Endothelial cell of hepatic sinusoid (primary cell): ENCODE measurements around the gene OGFOD2.

Experiments
- in situ Hi-C: cut with HindIII; loops from 2 replicates; pipeline ENCODE4 v1.10.0; 2017; ENCODE audit warnings: low sequenced_read_pairs

Gene OGFOD2

DNA sequence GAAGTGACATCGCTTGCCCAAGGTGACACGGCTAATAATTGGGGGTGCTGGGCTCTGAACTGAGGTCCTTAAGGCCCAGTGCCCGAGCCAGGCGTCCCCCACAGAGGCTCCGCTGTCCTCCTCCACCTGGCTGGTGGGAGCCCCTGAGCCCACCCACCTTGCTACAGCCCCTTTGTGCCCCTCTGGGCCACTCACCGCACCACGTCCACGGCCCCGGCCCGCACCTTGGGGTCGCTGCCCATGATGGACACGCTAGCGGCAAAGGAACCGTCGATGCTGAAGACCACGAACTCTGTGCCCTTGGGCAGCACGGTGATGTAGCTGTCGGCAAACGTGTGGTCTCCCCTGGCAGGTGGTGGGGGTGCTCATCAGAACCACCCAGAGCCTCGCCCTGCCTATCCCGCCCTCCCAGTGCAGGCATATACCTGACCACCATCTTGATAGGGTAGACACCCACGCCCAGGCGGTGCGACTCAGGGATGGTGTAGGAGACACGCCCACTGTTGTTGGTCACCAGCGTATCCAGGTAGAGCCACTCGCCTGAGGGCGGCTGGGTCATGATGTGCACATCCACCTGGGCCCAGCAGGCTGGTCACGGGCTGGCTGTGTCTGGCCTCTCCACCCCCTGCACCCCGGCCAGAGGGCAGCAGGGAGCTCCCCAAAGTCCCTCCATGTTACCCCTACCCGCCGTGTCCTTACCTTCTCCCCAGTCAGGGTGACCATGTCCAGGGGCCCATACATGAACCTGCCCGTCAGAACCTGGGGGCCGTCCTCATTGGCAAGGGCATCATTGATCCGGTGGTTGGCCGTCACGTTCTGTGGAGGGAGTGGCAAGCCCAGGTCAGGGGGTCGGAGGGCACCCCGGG lies 12.3 kb downstream of the OGFOD2 start:
- in situ Hi-C loops = no loop called here

DNA sequence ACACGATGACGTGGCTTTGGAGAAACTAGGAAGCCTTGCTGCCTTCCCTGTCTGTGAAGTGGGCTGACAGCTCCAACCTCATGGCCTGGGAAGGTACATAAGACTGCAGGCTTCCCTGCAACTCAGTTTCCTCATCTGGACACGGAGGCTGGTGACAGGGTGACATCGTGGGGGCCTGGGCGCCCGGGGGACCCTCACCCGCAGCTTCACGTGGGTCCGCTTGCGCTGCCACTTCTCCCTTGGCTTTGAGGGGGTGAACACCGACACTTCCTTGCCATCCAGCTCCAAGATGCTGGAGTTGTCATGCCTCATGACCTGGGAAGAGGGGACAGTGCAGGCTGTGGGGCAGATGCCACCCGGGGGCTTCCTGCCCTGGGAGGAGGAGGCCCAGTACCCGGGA lies 13.0 kb downstream of the OGFOD2 start:
- in situ Hi-C loops = no loop called here

DNA sequence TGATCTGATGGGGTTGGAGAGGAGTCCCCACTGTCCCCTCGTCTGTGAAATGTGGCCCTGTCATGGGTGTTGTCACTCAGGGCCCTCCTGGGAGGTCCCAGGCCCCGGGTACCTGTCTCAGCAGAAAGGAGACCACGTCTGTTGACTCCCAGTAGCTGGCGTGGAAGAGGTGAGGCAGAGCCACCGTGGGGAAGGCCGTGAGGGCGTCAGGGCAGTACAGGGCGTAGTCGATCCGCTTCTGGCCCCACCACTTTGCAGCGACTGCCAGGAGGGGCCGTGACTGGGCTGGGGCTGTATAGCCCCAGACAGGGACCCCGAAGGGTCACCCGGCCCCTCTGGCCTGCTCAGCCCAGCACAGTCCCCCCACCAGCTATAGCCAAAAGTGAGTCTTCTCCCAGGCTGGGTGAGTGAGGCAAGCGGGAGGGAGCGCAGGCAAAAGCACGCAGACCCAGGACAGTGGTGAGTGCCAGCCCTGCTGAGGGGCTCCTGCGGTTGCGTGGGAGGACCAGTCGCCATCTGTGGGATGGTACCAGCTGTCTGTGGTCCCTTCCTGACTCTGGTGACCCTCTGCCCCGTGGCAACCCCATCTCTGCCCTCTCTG lies 13.7 kb downstream of the OGFOD2 start:
- in situ Hi-C loops = no loop called here

DNA sequence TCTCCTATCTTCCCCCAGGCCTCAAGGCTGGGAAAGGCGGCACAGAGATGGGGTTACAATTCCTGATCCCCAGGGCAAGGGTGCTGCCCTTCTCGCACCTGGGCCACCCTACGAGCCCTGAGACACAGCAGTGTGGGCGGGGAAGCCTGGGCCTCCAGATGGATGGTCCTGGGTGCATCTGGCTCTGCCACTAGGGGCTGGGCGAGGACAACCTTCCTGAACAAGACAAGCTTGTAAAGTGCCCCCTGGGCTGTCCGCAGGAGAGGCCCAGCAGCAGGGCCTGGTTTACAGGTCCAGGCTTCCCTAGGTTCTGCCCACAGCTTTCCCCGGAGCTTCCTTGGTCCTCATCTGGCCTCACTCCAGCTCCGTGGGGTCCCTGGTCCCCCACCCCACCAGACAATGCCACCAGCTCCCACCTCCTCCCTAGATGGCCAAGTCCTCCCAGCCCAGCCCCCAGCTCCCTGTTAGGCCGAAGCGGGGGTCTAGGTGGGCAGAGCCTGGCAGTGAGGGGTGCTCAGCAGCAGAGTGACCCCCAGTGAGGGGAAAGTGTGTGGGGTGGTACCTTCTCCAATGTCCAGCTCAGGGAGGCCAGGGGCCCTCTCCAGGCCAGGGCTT lies 14.3 kb downstream of the OGFOD2 start:
- in situ Hi-C loops = no loop called here

DNA sequence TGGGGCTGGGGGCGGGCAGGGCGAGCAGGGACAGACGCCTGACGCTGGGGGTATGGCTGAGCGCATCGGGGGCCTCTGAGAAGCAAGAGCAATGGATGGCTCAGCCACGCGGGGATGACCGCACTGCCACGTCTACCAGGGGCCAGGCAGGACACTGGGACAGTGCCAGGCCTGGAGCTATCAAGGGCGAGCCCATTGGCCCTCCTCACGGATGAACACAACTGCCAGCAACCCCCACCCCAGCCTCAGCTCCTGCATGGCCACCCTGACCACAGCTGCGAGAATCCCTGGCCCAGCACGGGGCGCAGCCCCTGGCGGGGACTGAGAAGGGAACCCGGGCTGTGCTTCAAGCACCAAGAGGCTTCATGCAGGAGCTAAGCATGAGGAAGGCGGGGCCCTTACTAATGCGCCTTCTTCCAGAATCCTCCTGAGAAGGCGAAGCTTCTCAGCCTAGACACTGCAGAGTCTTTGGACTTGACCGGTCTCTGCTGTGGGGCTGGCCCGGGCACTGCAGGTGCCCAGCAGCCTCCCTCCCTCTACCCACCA lies 14.9 kb downstream of the OGFOD2 start:
- in situ Hi-C loops = loop anchor here (5.0 kb wide), 2 partner anchors 67 to 242 kb away; partner anchors contain the start of genes MPHOSPH9 and MTRFR

DNA sequence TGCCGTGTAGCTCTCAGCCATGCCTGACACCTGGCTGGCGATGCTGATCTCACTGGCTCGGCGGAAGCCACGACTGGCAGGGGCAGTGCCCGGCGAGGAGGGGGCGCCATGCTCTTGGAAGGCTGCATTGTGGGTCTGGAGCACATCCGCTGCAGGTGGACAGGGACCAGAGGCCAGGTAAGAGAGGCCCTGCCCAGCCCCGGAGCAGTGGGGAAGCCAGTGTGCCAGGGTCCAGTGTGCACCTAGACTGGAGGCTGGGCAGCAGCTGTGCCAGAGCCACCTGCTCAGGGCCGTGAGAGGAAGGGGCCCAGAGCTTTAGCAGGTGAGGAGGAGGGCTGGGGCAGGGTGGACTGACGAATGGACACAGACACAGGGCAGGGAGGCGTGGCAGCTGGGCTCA lies 15.5 kb downstream of the OGFOD2 start:
- in situ Hi-C loops = loop anchor here (5.0 kb wide), 2 partner anchors 67 to 242 kb away; partner anchors contain the start of genes MPHOSPH9 and MTRFR

DNA sequence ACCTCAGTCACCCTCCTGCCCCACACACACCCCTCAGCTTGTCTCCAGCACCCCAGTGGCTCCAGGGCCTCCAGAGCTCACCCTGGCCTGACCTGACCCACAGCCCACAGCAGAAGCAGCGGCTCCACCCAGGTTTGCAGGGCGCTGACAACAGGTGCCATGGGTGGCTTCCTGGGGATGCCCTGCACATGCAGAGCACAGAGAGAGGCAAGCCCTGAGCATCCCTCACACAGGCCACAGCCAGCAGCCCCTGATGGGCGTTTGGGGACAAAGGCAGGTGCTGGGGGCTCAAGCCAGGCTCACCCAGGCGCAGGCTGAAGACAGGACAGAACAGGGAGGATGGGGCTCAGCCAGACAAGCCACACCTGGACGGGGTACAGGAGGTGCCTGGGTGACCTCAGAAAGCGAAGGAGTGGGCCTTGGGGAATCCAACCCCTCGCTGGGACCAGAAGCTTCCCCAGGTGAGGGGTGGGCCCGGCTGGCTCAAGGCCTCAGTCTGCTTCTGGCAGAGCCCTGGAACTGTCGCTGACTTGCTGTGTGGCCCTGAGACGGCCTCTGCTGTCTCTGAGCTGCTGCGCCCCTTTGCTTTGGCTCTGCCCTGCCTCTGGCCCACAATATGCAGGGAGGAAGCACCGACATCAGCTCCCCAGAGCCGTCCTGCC lies 16.0 kb downstream of the OGFOD2 start:
- in situ Hi-C loops = loop anchor here (5.0 kb wide), 2 partner anchors 66 to 241 kb away; partner anchors contain the start of genes MPHOSPH9 and MTRFR

DNA sequence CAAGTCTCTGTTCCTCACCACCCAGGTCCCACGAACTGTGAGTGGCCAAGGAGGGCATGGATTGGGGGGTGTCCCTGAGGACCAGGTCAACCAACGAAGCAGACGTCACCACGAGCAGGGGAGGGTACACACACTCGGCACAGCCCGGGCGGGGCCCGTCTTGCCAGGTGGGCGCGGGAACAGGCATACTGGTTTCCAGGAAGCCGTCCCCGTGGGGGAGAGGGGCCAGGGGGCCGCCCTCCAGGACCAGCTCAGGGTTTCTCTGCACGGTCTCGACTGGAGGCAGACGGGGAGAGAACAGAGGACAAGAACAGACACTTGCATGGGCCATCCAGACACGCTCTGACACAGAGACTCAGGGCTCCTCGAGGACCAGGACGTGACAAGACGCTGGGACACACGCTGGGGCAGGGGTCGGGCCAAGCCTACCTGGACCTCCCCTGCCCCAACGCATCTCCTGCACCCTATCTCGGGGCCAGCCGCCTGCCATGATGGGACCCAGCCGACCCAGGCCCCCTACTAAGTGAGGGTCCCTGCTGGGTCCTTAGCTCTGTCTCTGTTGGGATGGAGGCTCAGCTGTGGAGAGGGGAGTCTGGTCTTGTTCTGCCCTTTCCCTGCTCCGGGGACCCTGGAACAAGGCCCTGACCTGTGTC lies 16.7 kb downstream of the OGFOD2 start:
- in situ Hi-C loops = loop anchor here (5.0 kb wide), 2 partner anchors 66 to 241 kb away; partner anchors contain the start of genes MPHOSPH9 and MTRFR

DNA sequence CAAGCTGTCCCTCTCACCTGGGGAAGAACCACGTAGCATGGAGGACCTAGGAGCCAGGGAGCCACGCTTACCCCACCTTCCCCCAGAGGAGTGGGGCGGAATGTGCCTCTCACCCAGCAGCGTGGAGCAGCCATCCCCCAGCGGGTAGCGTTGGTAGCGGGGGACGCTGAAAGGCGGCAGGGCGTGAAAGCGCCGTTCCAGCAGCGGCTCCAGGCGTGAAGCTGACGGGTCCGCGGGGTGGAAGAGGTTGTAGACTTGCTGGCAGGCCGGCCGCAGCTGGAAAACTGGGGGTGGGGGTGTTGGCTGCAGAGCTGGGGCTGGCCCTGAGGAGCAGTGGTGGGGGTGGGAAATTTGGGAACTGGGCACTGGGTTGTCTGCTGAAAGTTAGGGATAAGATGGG lies 17.3 kb downstream of the OGFOD2 start:
- in situ Hi-C loops = loop anchor here (5.0 kb wide), 2 partner anchors 65 to 240 kb away; partner anchors contain the start of genes MPHOSPH9 and MTRFR

DNA sequence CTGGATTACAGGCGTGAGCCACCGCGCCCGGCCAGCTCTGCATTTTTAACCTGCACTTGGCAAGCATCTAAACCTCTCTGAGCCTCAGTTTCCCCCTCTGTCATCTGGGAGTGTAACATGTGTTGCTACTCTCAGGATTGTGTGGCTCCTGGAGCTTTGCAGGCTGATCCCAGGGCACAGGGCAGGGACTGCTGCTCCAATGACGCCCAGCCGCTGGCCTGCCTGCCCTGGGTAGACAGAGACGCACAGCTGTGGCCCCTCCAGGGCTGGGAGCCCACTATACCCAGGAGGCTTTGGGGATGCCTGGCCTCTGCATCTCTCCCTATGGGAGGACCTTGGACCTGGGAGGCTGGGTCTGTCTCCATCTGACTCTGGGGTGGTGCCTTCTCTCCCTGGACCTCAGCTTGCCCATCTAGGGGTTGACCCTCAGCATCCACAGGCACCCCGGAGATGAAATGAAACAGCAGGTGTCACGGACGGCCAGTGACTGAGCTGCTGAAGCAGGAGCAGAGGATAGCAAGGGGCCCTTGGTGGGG lies 19.2 kb downstream of the OGFOD2 start:
- in situ Hi-C loops = loop anchor here (5.0 kb wide), 2 partner anchors 63 to 238 kb away; partner anchors contain the start of genes MPHOSPH9 and MTRFR

DNA sequence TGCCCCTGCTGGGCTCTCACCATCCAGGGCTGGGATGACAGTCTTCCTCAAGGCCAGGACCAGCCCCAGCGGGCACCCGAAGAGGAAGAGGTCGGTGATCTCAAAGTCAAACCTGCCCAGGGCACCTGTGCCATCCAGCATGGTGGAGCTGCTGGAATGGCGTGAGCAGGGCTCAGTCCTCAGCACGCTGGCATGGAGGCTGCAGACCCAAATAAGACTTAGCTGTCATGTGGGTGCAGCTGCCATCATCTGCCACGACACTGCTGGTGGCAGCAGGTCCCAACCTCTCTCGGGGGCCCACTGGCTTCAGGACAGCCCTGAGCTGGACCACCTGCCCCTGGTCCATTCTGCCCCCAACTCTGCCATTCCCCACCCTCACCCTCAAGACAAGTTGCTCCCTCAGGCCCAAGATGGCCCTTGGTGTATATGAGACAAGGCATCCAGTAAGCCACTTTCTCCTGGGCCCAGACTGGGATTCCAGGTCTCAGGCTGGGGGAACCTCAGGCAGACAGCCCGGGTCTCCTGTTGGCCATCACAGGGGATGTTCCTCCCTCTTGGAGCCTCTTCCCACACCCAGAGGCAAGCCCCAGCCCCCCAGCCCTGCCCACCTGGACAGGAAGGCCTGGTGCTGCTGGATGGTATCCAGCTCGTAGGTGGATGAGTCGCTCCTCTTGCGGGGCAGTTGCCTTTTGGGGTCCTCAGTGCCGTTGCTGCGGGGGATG lies 19.9 kb downstream of the OGFOD2 start:
- in situ Hi-C loops = loop anchor here (5.0 kb wide), 2 partner anchors 62 to 237 kb away; partner anchors contain the start of genes MPHOSPH9 and MTRFR

DNA sequence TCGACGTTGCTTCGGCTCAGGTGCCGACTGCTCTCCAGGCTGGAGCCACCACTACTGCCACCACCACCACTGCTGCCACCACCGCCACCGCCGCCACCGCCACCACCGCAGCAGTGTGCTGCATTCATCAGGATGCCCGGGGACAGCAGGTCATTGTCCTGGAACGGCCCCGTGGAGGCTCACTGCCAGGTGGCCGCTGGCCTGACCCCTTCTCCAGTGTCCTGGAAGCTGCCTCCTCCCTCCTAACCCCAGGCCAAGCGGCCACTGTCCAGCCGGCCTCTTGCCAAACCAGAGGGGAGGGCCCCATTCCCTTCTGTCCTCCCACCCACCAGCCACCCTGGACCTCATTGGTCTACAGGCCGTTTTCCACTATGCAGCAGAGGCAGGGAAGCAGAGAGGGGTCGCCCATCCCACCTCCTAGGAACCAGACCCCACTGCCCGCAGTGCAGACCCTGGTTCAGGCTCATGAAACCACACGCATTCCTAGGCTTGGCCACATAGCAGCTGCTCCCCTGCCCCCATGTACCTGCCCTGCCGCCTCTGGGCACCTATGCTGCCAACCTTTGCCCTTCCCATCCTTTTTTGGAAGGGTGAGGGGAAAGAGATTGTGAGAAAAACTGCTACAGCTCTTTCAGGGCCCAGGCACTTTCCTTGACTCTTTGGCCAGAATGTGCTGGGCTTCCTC lies 20.6 kb downstream of the OGFOD2 start:
- in situ Hi-C loops = no loop called here

DNA sequence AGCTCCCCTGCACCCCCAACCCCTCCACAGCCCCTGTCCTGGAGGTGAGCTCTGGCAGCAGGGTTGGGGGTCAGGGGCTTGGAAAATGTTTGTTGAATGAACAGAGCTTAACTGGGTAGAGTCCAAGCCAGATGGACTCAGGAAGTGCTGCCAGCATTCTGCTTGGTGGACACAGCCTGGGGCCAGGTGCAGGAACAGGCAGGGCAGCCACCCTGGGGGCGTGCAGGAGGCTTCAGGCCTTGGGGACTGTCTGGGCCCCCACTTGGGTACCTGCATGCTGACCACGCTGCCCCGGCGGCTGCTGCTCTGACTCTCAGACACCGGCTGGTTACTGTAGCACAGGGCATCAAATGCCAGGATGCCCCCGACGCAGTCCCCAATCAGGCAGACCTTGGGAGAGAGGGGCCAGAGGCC lies 21.2 kb downstream of the OGFOD2 start:
- in situ Hi-C loops = no loop called here

DNA sequence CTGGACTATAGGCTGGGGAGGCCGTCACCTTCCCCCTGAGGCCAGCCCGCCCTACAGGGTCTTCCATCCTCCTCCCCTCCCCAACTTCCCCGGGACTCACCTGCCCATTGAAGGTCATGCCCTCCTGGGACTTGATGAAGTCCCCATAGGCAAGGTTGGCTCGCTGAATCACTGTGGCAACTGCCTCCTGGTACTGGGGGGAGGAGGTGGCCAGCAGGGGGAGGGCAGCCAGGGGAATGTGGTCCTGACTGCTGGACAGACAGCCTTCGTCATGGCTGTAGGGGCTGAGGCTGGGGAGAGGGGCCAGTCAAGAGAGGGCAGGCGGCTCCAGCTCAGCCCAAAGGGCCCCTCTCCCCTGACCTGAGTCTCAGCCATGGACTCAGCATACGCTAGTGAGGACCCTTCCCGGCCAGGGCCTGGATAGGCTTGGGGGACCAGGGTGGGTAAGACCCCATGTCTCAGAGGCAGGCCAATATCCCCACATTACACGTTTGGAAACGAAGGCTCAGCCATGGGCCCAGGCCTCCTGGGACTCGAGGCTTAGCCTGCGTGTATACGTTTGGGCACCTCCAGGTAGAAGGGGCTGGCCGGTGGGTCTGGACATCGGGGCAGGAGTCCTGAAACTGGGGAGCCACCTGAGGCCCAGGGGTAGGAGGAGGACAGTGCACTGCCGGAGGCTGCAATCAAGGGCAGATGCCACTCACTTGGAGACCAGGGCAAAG lies 21.7 kb downstream of the OGFOD2 start:
- in situ Hi-C loops = no loop called here

DNA sequence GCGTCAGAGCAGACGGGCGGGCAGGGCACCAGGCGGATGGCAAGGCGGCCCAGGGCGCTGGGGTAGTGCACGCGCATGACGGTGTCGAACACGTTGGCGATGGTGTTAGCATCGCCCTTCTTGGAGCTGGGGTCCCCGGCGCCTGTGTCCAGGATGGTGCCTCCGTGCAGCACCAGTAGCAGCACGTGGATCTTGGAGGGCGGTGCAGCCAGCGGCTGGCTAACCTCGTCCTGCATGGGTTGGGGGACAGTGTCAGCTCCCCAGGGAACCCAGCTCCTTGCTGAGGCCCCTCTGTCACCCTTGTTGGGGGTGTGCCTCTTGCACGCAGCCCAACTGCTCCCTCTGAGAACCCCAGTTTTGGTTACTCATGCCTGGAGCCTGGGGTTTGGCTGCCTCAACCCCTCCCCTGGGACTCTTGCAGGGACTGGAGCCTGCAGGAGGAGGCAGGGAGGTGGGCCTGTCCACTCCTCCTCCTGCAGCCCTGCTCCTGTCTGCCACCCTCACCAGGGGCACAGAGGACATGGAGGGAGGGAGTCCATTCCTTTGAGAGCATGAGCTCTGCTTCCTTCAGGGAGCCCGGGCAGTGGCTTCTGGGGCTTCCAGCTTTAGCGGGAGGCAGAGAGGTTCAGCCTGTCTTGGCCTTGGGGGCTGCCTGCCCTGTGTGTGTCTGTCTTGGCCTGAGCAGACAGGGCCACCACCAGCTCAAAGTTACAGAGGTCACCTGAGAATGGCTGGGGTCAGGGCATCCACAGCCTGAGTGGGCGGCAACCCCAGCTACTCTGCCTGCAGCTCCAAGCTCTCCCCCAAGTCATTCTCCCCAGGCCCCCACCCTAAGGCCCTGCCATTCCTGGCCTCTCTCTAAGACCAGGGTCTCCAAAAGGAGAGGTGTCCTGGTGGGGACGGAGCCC lies 22.6 kb downstream of the OGFOD2 start:
- in situ Hi-C loops = no loop called here

DNA sequence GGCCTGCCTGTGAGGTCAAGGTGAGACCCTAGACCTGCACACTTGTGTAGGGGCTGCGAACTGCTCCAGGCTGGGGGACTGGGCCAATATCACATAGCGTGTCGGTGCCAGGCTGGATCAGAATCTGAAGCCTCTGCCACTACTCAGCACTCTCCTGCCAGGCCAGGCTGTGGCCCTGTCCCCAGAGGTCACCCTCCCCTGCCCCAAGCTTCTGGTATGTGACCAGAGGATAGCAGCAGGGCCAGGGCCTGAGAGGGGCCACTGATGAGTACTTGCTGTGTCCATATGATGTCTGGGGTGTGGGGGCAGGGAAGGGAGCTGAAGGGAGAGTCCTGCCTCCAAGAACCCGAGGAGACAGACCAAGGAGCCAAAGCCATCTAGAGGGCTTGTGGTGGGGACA lies 23.3 kb downstream of the OGFOD2 start:
- in situ Hi-C loops = no loop called here
